Testis (tissue), 3 donors: ENCODE measurements around the gene COLQ. TPM values are rescaled to one million over a fixed set of nuclear protein-coding genes. Genes with fewer than 3 reads are reported as not detected.
"Not testable (repeated sequence)": the region's sequence is repeated elsewhere in the genome, so short reads cannot be mapped to it uniquely, and the experiment has no call there.

Source experiments
- DNase-seq: peaks from one replicate; pipeline ENCODE4 v3.0.0-alpha.2; 2019
- H3K27ac ChIP-seq, 2 donors: fragments of 200-600 bp; sonication (generic); one replicate each; pipeline ENCODE4 v1.5.1; 2019
- H3K27me3 ChIP-seq: fragments of 200-600 bp; sonication (generic); one replicate; pipeline ENCODE4 v1.5.1; 2019
- H3K36me3 ChIP-seq: fragments of 200-600 bp; sonication (generic); one replicate; pipeline ENCODE4 v1.5.1; 2017; ENCODE audit warnings: low read depth; ENCODE audit errors: missing control alignments
- H3K4me1 ChIP-seq: fragments of 200-600 bp; sonication (generic); one replicate; pipeline ENCODE4 v1.5.1; 2019
- H3K4me3 ChIP-seq, 2 donors: fragments of 200-600 bp; sonication (generic); one replicate each; pipeline ENCODE4 v1.5.1; 2017 to 2019
- H3K9me3 ChIP-seq: fragments of 200-600 bp; sonication (generic); one replicate; pipeline ENCODE4 v1.5.1; 2017
- CTCF ChIP-seq, 3 experiments: fragments of 450-650 bp in 2 of 3; fragments of 200-600 bp in 1 of 3; sonication (generic) in 1 of 3; IDR thresholded peaks; one replicate each; pipeline ENCODE4 v1.5.1; 2016 to 2019; ENCODE audit warnings: antibody characterized with exemption in 3 of 3, mild to moderate bottlenecking in 2 of 3, moderate library complexity in 1 of 3
- POLR2A ChIP-seq: fragments of 450-650 bp; IDR thresholded peaks from one replicate; pipeline ENCODE4 v1.6.1; 2017; ENCODE audit warnings: antibody characterized with exemption, mild to moderate bottlenecking, moderate library complexity
- WGBS, 2 donors: methylation state at CpG; one replicate each; pipeline ENCODE4 v1.1.5; 2018; 5-methylcytosine and 5-hydroxymethylcytosine counted together
- intact Hi-C: fragments of 100-400 bp; cut with DNase I; formaldehyde crosslinking; loops from one replicate; pipeline ENCODE4 v1.15.1; 2023; ENCODE audit warnings: low total_unique reads
- polyA plus RNA-seq: library from polyadenylated mRNA; stranded (reverse); fragments of 350-450 nt; fragmentation: Illumina TruSeq; extraction: RNeasy Lipid Tissue Mini Kit (QIAGEN cat#74804); gene quantifications from one replicate; pipeline ENCODE4 v1.2.3, GENCODE V29; 2014; ENCODE audit warnings: low read depth, low replicate concordance; ENCODE audit not compliant: insufficient read depth
- total RNA-seq, 2 donors: library from RNA; depleted of rRNA; stranded (reverse); fragments of >200 nt; gene quantifications; one replicate each; pipeline ENCODE4 v1.2.3, GENCODE V29; 2016

Gene COLQ
- total and polyA plus RNA-seq, 3 donors from 2014 or later: 5.4 to 7.6 (median 6.7) TPM

DNA sequence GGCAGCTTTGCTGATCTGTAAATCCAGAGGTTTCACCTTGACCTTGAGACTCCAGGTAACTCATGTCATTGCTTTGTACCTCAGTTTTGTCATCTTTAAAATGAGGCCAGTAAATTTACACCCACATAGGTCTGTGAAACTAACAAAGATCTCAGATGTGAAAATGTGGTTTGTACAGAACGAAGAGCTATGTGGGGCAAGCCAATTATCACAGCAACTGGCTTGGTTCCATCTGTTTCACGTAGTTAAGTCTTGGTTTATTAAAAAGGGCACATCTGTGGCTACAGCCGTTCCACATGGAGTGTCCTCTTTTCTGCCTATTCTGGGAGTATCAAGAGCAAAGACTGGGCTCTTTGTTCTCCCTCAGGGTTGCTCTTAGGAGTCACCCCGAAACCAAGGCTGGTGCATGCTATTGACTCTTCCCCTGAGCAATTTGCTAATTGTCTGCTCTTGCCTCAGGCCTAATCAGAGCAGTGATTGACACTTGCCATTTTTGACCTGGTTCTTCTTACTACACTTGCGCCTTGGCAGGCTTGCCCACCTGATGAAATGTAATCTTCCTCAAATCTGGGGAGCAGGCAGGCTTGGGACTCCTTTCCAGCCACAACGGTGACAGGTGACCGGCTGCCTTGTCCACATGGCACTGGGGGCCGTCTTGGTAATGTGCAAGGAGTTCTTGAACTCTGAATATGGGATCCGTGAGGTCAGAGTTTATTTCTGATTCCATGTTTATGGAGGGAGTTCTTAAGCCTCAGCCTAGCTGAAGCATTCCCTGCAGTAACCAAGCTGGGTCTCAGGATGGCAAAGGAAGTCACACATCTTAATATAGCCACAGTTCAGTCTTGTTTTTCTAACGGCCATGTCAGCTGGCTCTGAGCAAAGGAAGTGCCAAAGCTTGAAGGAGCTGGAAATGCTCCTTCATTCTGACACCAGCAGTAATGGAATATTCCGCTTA, 54.0 kb downstream of the COLQ start:
- intact Hi-C loops: no loop called here
- no peak for TF ChIP-seq POLR2A
- no peak for TF ChIP-seq CTCF (IDR thresholded peaks at IDR 0.05)
- H3K9me3 ChIP-seq: no peaks in the 10 kb centered on the region
- H3K27ac ChIP-seq: no peak overlapping the region
- H3K27me3 ChIP-seq: no peaks in the 10 kb centered on the region
- H3K4me3 ChIP-seq: no peak overlapping the region
- WGBS, 2 donors: 86 to 89% methylated on average over 11 of the region's 11 CpGs
- no peak for DNase-seq
- H3K36me3 ChIP-seq: no peaks in the 10 kb centered on the region
- no peaks in the 10 kb centered on the region for H3K4me1 ChIP-seq

- H3K9me3 ChIP-seq: no peaks in the 10 kb centered on the region
- no peak overlapping the region for H3K4me3 ChIP-seq
- no peak for DNase-seq
- H3K27me3 ChIP-seq: no peaks in the 10 kb centered on the region
- H3K27ac ChIP-seq: no peak overlapping the region
- TF ChIP-seq POLR2A (no peak), CTCF (IDR thresholded peaks at IDR 0.05) (no peak)
- WGBS, 2 donors: 92 to 94% methylated on average over 3 to 6 of the region's 6 CpGs
- intact Hi-C loops: no loop called here
- H3K4me1 ChIP-seq: no peaks in the 10 kb centered on the region
- H3K36me3 ChIP-seq: no peaks in the 10 kb centered on the region
Observed at GRCh38 chr3:15465876-15466585, 55.5 kb downstream of the COLQ start.

GRCh38 chr3:15462451-15462850, 59.1 kb downstream of the COLQ start:
- Histone ChIP-seq H3K27me3 (no peaks in the 10 kb centered on the region), H3K4me1 (no peaks in the 10 kb centered on the region), H3K4me3 (no peak overlapping the region), H3K9me3 (no peaks in the 10 kb centered on the region), H3K36me3 (no peaks in the 10 kb centered on the region), H3K27ac (no peak overlapping the region)
- DNase-seq: no peak
- WGBS, 2 donors: 79 to 93% methylated on average over 3 to 5 of the region's 5 CpGs
- TF ChIP-seq POLR2A: no peak
- intact Hi-C loops: no loop called here

- Histone ChIP-seq H3K36me3 (no peaks in the 10 kb centered on the region), H3K9me3 (no peaks in the 10 kb centered on the region), H3K27ac (no peak overlapping the region), H3K27me3 (no peaks in the 10 kb centered on the region), H3K4me3 (no peak overlapping the region), H3K4me1 (no peaks in the 10 kb centered on the region)
- TF ChIP-seq CTCF (IDR thresholded peaks at IDR 0.05) (no peak), POLR2A (no peak)
- DNase-seq: no peak
- intact Hi-C loops: no loop called here
- WGBS, 2 donors: 75 to 84% methylated on average over 4 of the region's 4 CpGs
Observed at GRCh38 chr3:15460891-15461531, 60.5 kb downstream of the COLQ start.

DNA sequence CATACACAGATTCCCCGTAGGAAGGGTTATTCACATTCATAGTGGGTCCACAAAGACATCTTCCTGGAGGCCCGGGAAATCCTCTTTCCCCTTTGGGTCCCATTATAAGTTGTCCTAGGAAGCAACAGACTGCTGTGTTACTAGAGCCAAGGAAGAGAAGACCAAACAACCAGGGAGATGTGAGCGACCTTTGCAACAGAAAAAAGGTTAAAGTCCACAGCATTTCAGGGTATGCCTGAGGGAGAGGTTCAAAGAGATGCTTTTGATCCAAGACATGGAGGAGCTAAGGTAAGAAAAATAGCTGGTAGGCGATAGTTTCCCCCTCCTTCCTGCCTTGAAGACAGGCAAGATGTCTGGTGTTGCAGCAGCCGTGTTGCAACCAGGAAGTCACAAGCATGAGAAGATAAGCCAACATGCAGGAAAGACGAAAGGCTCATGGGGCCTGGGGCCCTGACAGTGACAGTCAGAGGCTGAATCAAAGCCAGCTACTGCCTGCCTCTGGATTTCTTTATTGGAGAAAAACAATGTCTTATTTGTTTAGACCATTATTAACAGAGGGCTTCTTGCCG, 63.2 kb downstream of the COLQ start:
- WGBS, 2 donors: 94 to 97% methylated on average over 7 of the region's 7 CpGs
- H3K36me3 ChIP-seq: no peaks in the 10 kb centered on the region
- TF ChIP-seq CTCF (IDR thresholded peaks at IDR 0.05): no peak
- no peak for TF ChIP-seq POLR2A
- H3K9me3 ChIP-seq: no peaks in the 10 kb centered on the region
- H3K4me3 ChIP-seq: no peak overlapping the region
- no peak for DNase-seq
- H3K4me1 ChIP-seq: no peaks in the 10 kb centered on the region
- intact Hi-C loops: no loop called here
- no peak overlapping the region for H3K27ac ChIP-seq
- H3K27me3 ChIP-seq: no peaks in the 10 kb centered on the region

DNA sequence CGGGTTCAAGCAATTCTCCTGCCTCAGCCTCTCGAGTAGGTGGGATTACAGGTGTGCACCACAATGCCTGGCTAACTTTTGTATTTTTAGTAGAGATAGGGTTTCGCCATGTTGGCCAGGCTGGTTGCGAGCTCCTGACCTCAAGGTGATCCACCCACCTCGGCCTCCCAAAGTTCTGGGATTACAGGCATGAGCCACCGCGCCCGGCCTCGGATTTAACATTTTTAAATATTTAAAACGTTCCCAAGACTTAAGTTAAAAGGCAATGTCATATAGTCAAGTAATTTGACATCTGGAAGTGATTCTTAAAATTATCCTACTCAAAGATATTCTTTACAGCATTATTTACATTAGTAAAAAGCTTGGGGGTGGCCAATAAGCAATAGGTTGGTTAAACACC, 64.6 kb downstream of the COLQ start:
- H3K9me3 ChIP-seq, H3K36me3 ChIP-seq, H3K27me3 ChIP-seq, intact Hi-C loops, H3K4me1 ChIP-seq, DNase-seq, H3K27ac ChIP-seq, H3K4me3 ChIP-seq: not testable (repeated sequence)
- WGBS, 2 donors: 91 to 92% methylated on average over 10 of the region's 10 CpGs
